Measurements from ENCODE around the gene SEMA3D.

DNA sequence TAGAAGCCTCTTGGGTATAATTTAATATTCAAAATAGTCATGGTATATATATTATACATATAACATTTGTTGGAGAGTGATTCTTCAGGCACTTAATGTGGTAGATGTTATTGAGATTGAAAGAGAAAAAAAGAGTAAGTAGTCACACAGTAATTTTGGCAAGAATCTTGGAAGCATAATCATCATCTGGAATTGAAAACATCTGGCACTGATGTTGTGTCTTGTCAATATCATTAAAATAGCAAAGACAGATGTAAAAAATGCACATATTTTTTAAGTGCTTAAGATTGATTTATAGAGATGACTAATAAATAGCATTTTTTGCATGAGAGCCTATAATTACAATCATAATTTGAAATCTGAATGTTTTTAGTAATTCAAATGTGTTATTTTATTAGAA is 9.5 kb downstream of the SEMA3D start:
- TF ChIP-seq, protein P1, sequence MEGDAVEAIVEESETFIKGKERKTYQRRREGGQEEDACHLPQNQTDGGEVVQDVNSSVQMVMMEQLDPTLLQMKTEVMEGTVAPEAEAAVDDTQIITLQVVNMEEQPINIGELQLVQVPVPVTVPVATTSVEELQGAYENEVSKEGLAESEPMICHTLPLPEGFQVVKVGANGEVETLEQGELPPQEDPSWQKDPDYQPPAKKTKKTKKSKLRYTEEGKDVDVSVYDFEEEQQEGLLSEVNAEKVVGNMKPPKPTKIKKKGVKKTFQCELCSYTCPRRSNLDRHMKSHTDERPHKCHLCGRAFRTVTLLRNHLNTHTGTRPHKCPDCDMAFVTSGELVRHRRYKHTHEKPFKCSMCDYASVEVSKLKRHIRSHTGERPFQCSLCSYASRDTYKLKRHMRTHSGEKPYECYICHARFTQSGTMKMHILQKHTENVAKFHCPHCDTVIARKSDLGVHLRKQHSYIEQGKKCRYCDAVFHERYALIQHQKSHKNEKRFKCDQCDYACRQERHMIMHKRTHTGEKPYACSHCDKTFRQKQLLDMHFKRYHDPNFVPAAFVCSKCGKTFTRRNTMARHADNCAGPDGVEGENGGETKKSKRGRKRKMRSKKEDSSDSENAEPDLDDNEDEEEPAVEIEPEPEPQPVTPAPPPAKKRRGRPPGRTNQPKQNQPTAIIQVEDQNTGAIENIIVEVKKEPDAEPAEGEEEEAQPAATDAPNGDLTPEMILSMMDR (IDR thresholded peaks at IDR 0.05; ENCODE audit: low read depth, low read length): no peak
- TF ChIP-seq EZH2phosphoT487 (IDR thresholded peaks at IDR 0.05; ENCODE audit: low read depth): no peak
